Measurements from ENCODE around the gene PRSS48. TPM values are rescaled to one million over a fixed set of nuclear protein-coding genes. Genes with fewer than 3 reads are reported as not detected.

The PRSS48 gene
- polyA plus RNA-seq, 1 experiment, result not detected

- H3K4me3 ChIP-seq (ENCODE audit: low read depth, low read length), result no peak overlapping the region
- H3K36me3 ChIP-seq (ENCODE audit: control insufficient read depth, insufficient read depth, low read length), result no peaks in the 10 kb centered on the region
- ChIA-PET CTCF (interaction anchor here (0.6 to 0.9 kb wide), 4 partner anchors 104 to 1104 kb away, joined by 3 read pairs; no protein-coding TSS in a partner anchor), POLR2A (interaction anchor here (0.6 to 0.7 kb wide), 2 partner anchors 96 to 1289 kb away, joined by 3 to 19 read pairs; no protein-coding TSS in a partner anchor)
- peak; percentile 17 for DNase-seq (ENCODE audit: low read depth)
- H3K27me3 ChIP-seq (ENCODE audit: control insufficient read depth, insufficient read depth, low read length), result no peaks in the 10 kb centered on the region
- TF ChIP-seq, protein P1, sequence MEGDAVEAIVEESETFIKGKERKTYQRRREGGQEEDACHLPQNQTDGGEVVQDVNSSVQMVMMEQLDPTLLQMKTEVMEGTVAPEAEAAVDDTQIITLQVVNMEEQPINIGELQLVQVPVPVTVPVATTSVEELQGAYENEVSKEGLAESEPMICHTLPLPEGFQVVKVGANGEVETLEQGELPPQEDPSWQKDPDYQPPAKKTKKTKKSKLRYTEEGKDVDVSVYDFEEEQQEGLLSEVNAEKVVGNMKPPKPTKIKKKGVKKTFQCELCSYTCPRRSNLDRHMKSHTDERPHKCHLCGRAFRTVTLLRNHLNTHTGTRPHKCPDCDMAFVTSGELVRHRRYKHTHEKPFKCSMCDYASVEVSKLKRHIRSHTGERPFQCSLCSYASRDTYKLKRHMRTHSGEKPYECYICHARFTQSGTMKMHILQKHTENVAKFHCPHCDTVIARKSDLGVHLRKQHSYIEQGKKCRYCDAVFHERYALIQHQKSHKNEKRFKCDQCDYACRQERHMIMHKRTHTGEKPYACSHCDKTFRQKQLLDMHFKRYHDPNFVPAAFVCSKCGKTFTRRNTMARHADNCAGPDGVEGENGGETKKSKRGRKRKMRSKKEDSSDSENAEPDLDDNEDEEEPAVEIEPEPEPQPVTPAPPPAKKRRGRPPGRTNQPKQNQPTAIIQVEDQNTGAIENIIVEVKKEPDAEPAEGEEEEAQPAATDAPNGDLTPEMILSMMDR (IDR thresholded peaks at IDR 0.05; ENCODE audit: insufficient read depth, low read depth, low read length), result no peak
These were observed 45.6 kb downstream of the PRSS48 start for GRCh38 chr4:151322570-151322969.

DNA sequence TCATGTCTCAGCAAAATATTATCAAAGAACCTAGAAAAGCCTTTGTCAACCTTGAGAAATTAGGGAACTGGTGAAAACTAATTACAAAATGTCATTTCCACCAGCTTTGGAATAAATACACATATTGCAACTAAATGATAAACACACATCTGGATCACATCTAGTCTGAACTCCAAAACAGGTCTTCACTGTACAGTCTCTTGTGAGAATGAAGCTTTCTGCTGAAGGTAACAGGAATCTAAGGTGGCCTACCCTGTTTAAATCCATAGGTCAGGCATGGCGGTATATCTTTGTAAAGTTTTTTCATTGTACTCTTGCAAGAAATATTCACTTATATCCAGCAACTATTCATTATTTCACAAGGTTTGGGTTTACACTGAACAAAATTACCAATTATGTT is 46.7 kb downstream of the PRSS48 start:
- TF ChIP-seq, protein P1 (IDR thresholded peaks at IDR 0.05; ENCODE audit: insufficient read depth, low read depth, low read length), result no peak
- ChIA-PET POLR2A (no interaction called here), CTCF (no interaction called here)
- no peaks in the 10 kb centered on the region for H3K36me3 ChIP-seq (ENCODE audit: control insufficient read depth, insufficient read depth, low read length)
- H3K4me3 ChIP-seq (ENCODE audit: low read depth, low read length), result no peak overlapping the region
- DNase-seq (ENCODE audit: low read depth), result no peak
- H3K27me3 ChIP-seq (ENCODE audit: control insufficient read depth, insufficient read depth, low read length), result no peaks in the 10 kb centered on the region

- Histone ChIP-seq H3K36me3 (ENCODE audit: control insufficient read depth, insufficient read depth, low read length) (no peaks in the 10 kb centered on the region), H3K4me3 (ENCODE audit: low read depth, low read length) (peak overlapping the region; percentile 57), H3K27me3 (ENCODE audit: control insufficient read depth, insufficient read depth, low read length) (no peaks in the 10 kb centered on the region)
- no peak for DNase-seq (ENCODE audit: low read depth)
- TF ChIP-seq, protein P1 (IDR thresholded peaks at IDR 0.05; ENCODE audit: insufficient read depth, low read depth, low read length), result no peak
- POLR2A ChIA-PET, result no interaction called here
- CTCF ChIA-PET, result interaction anchor here (1.2 to 1.4 kb wide), 2 partner anchors 10 to 46 kb away, joined by 3 to 5 read pairs; no protein-coding TSS in a partner anchor
These were observed 47.3 kb downstream of the PRSS48 start for GRCh38 chr4:151324124-151324751.

- CTCF ChIA-PET, result interaction anchor here (1.1 to 1.4 kb wide), 4 partner anchors 11 to 48 kb away, joined by 3 to 5 read pairs (median 4); partner anchors contain the start of gene PRSS48
- no peak for DNase-seq (ENCODE audit: low read depth)
- TF ChIP-seq, protein P1 (IDR thresholded peaks at IDR 0.05; ENCODE audit: insufficient read depth, low read depth, low read length), result no peak
These were observed 47.8 kb downstream of the PRSS48 start for GRCh38 chr4:151324752-151325110.

GRCh38 chr4:151325111-151325948 is 48.4 kb downstream of the PRSS48 start, which contains the start of gene SH3D19:
Gene SH3D19, minus strand, starts transcription at chr4:151325605. Its CDS starts 253 bp downstream, at chr4:151325352.
- DNase-seq (ENCODE audit: low read depth), result peak; percentile 21
- no peaks in the 10 kb centered on the region for H3K27me3 ChIP-seq (ENCODE audit: control insufficient read depth, insufficient read depth, low read length)
- H3K36me3 ChIP-seq (ENCODE audit: control insufficient read depth, insufficient read depth, low read length), result no peaks in the 10 kb centered on the region
- peak within 1 kb of the TSS; percentile 57 for H3K4me3 ChIP-seq (ENCODE audit: low read depth, low read length)
- TF ChIP-seq, protein P1 (IDR thresholded peaks at IDR 0.05; ENCODE audit: insufficient read depth, low read depth, low read length), result no peak
- ChIA-PET POLR2A (no interaction called here), CTCF (interaction anchor here (0.5 to 1.4 kb wide), 5 partner anchors 11 to 48 kb away, joined by 3 to 5 read pairs (median 3); partner anchors contain the start of gene PRSS48)

More at GRCh38 chr4:151324752-151325110, 47.8 kb downstream of the PRSS48 start:
- POLR2A ChIA-PET, result no interaction called here
- H3K4me3 ChIP-seq (ENCODE audit: low read depth, low read length), result peak overlapping the region; percentile 57
- H3K36me3 ChIP-seq (ENCODE audit: control insufficient read depth, insufficient read depth, low read length), result no peaks in the 10 kb centered on the region
- no peaks in the 10 kb centered on the region for H3K27me3 ChIP-seq (ENCODE audit: control insufficient read depth, insufficient read depth, low read length)

Measured in BJ (cell line).